NB4 (cell line): ENCODE data around the gene HS6ST3.

ENCODE experiments used
- DNase-seq: peaks from one replicate; pipeline ENCODE4 v3.0.0; 2010; ENCODE audit warnings: low read depth
- H3K4me3 ChIP-seq: one replicate; pipeline ENCODE4 v1.5.1; 2011; ENCODE audit warnings: mild to moderate bottlenecking, low read depth, low read length, moderate library complexity
- CTCF ChIP-seq: IDR thresholded peaks from one replicate; pipeline ENCODE4 v1.5.1; 2012; ENCODE audit warnings: low read depth, low read length
- MYC ChIP-seq: IDR thresholded peaks from 2 replicates; pipeline ENCODE4 v1.6.1; 2011; ENCODE audit warnings: low read depth, low read length
- POLR2A ChIP-seq: IDR thresholded peaks from 2 replicates; pipeline ENCODE4 v1.6.1; 2011; ENCODE audit warnings: mild to moderate bottlenecking; ENCODE audit not compliant: insufficient read length; ENCODE audit errors: extremely low read depth
- TF ChIP-seq, protein P1 (sequence below): IDR thresholded peaks from 2 replicates; pipeline ENCODE4 v1.6.1; 2011; ENCODE audit warnings: low read depth, low read length

The HS6ST3 gene

GRCh38 chr13:96422002-96422401, 332.1 kb downstream of the HS6ST3 start:
- TF ChIP-seq POLR2A (no peak), MYC (no peak), CTCF (no peak)
- TF ChIP-seq, protein P1, sequence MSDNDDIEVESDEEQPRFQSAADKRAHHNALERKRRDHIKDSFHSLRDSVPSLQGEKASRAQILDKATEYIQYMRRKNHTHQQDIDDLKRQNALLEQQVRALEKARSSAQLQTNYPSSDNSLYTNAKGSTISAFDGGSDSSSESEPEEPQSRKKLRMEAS, result no peak
- no peak overlapping the region for H3K4me3 ChIP-seq
- no peak for DNase-seq

DNA sequence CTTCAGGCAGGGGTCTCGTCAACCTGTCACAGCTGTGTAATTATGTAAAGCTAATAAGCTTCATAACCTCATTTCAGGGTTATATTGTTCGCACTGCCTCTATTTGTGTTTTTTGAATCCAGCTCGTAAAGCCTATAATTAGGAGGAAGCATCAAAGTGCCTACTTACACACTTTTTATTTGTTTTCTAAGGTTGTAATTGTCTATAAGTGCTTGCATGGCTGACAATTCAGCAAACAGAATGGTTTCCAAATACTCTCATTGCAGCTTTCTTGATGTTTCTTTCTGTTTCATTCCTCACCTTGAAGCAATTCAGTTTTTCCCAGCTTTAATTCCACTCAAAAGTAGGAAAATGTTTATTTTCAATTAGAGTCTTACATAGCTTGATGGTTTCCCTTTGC, 336.3 kb downstream of the HS6ST3 start:
- no peak for DNase-seq
- TF ChIP-seq CTCF (no peak), MYC (no peak), POLR2A (no peak)
- TF ChIP-seq, protein P1, result no peak
- H3K4me3 ChIP-seq, result no peak overlapping the region

DNA sequence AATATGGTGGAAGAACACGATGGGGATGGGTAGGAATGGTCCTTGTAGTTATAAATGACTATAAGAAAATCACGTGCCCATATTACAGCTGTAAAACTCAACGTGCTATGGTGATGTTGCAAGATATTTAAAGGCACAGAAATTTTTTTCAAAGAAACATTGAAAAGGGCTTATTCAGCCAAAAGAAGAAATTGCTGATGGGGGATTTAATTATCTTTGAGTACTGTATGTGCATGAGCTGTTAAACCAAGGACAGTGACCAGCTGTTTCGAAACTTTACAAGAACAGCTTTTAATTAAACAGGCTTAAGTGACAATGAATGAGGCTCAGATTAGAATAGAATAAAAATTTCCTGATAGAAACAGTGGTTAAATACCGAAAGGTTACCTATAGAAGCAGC, 339.0 kb downstream of the HS6ST3 start:
- no peak overlapping the region for H3K4me3 ChIP-seq
- DNase-seq, result no peak
- TF ChIP-seq CTCF (no peak), POLR2A (no peak), MYC (no peak)
- TF ChIP-seq, protein P1, result no peak

- DNase-seq, result peak; percentile 4
- H3K4me3 ChIP-seq, result no peak overlapping the region
- no peak for TF ChIP-seq MYC
- no peak for TF ChIP-seq POLR2A
- TF ChIP-seq, protein P1, result no peak
- TF ChIP-seq CTCF, result no peak
Observed at GRCh38 chr13:96431044-96431581, 341.2 kb downstream of the HS6ST3 start.

DNA sequence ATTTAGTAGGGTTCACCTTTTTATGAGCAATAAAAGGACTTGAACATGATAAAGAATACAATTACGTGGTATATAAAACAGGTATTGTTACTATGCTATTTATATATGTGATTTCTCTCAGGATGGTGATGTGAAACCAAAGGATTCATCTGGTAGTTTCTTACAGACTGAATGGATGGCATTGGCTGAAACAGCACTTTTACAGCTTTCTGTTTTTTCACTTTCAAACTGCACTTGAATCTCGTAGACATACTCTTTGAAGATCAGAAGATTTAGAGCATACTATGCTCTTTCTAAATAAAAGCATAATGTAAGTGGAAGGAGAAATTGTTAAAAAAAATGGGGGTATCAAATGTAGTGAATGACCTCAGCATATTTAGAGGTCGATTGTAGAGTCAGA, 354.8 kb downstream of the HS6ST3 start:
- H3K4me3 ChIP-seq, result no peak overlapping the region
- TF ChIP-seq, protein P1, result no peak
- TF ChIP-seq CTCF (no peak), POLR2A (no peak), MYC (no peak)
- no peak for DNase-seq

- no peak for TF ChIP-seq MYC
- H3K4me3 ChIP-seq, result no peak overlapping the region
- DNase-seq, result no peak
Observed at GRCh38 chr13:96449920-96450319, 360.0 kb downstream of the HS6ST3 start.
